Measurements from ENCODE around the gene GRIK2. TPM values are rescaled to one million over a fixed set of nuclear protein-coding genes. Genes with fewer than 3 reads are reported as not detected.
A peak's percentile ranks its signal among the peaks of the same experiment; 100 is the strongest.

GRIK2 gene
- total RNA-seq, 1 donor from 2014 or later: 2.5 TPM

- H3K4me3 Mint-ChIP-seq (ENCODE audit: unreplicated experiment): no peak overlapping the region
Observed at GRCh38 chr6:101826269-101826668, 432.8 kb downstream of the GRIK2 start.

GRCh38 chr6:101826678-101827077 is 433.2 kb downstream of the GRIK2 start:
- H2AFZ ChIP-seq (ENCODE audit: low read depth, low read length): no peak overlapping the region
- no peak for TF ChIP-seq CTCF (IDR thresholded peaks at IDR 0.05; ENCODE audit: insufficient read depth, low read depth, low read length)
- no peak for TF ChIP-seq EZH2 (IDR thresholded peaks at IDR 0.05; ENCODE audit: insufficient read depth, low read length)
- H3K79me2 ChIP-seq (ENCODE audit: insufficient read depth, low read length): no peaks in the 10 kb centered on the region
- no peak overlapping the region for H3K4me3 Mint-ChIP-seq (ENCODE audit: unreplicated experiment)
- H4K20me1 ChIP-seq (ENCODE audit: insufficient read depth, low read length): no peaks in the 10 kb centered on the region
- H3K4me1 ChIP-seq (ENCODE audit: insufficient read depth, low read length): peaks cover 9% of the 10 kb centered on the region
- DNase-seq (ENCODE audit: low read depth) (peak; percentile 52), FAIRE-seq (no peak)
- no peak overlapping the region for H3K9ac ChIP-seq (ENCODE audit: low read length)
- H3K27ac Mint-ChIP-seq (ENCODE audit: unreplicated experiment): no peak overlapping the region
- H3K36me3 ChIP-seq (ENCODE audit: insufficient read depth, low read length): no peaks in the 10 kb centered on the region
- H3K4me1 Mint-ChIP-seq (ENCODE audit: low read depth, unreplicated experiment): peaks cover 23% of the 10 kb centered on the region
- no peaks in the 10 kb centered on the region for H3K27me3 ChIP-seq (ENCODE audit: insufficient read depth, low read length)
- peaks cover 25% of the 10 kb centered on the region for H3K9me3 Mint-ChIP-seq (ENCODE audit: unreplicated experiment)
- no peaks in the 10 kb centered on the region for H3K27me3 Mint-ChIP-seq (ENCODE audit: low read depth, unreplicated experiment)
- H3K9me3 ChIP-seq (ENCODE audit: insufficient read depth, low read depth, low read length): no peaks in the 10 kb centered on the region
- H3K4me3 ChIP-seq (ENCODE audit: insufficient read depth, low read depth, low read length): no peak overlapping the region
- no peak overlapping the region for H3K4me2 ChIP-seq (ENCODE audit: low read length)
- H3K27ac ChIP-seq (ENCODE audit: low read depth, low read length): no peak overlapping the region
- H3K36me3 Mint-ChIP-seq (ENCODE audit: low read depth, unreplicated experiment): no peaks in the 10 kb centered on the region

More at GRCh38 chr6:101826269-101826668, 432.8 kb downstream of the GRIK2 start:
- Histone ChIP-seq H3K9ac (ENCODE audit: low read length) (no peak overlapping the region), H3K27ac (ENCODE audit: low read depth, low read length) (no peak overlapping the region), H4K20me1 (ENCODE audit: insufficient read depth, low read length) (no peaks in the 10 kb centered on the region), H3K4me2 (ENCODE audit: low read length) (no peak overlapping the region), H3K9me3 (ENCODE audit: insufficient read depth, low read depth, low read length) (no peaks in the 10 kb centered on the region), H3K36me3 (ENCODE audit: insufficient read depth, low read length) (no peaks in the 10 kb centered on the region), H3K27me3 (ENCODE audit: insufficient read depth, low read length) (no peaks in the 10 kb centered on the region), H3K4me3 (ENCODE audit: insufficient read depth, low read depth, low read length) (no peak overlapping the region), H2AFZ (ENCODE audit: low read depth, low read length) (no peak overlapping the region), H3K4me1 (ENCODE audit: insufficient read depth, low read length) (peaks cover 9% of the 10 kb centered on the region), H3K79me2 (ENCODE audit: insufficient read depth, low read length) (no peaks in the 10 kb centered on the region)
- Mint-ChIP-seq H3K4me1 (ENCODE audit: low read depth, unreplicated experiment) (peaks cover 23% of the 10 kb centered on the region), H3K36me3 (ENCODE audit: low read depth, unreplicated experiment) (no peaks in the 10 kb centered on the region), H3K9me3 (ENCODE audit: unreplicated experiment) (peaks cover 25% of the 10 kb centered on the region), H3K27me3 (ENCODE audit: low read depth, unreplicated experiment) (no peaks in the 10 kb centered on the region), H3K27ac (ENCODE audit: unreplicated experiment) (no peak overlapping the region)
- no peak for TF ChIP-seq EZH2 (IDR thresholded peaks at IDR 0.05; ENCODE audit: insufficient read depth, low read length)
- DNase-seq (ENCODE audit: low read depth) (peak; percentile 56), FAIRE-seq (no peak)

- Histone ChIP-seq H3K9me3 (ENCODE audit: insufficient read depth, low read depth, low read length) (no peaks in the 10 kb centered on the region), H3K4me1 (ENCODE audit: insufficient read depth, low read length) (peaks cover 5% of the 10 kb centered on the region), H3K4me2 (ENCODE audit: low read length) (peak overlapping the region; percentile 16), H2AFZ (ENCODE audit: low read depth, low read length) (no peak overlapping the region), H3K27me3 (ENCODE audit: insufficient read depth, low read length) (no peaks in the 10 kb centered on the region), H3K79me2 (ENCODE audit: insufficient read depth, low read length) (no peaks in the 10 kb centered on the region), H3K9ac (ENCODE audit: low read length) (no peak overlapping the region), H4K20me1 (ENCODE audit: insufficient read depth, low read length) (no peaks in the 10 kb centered on the region), H3K4me3 (ENCODE audit: insufficient read depth, low read depth, low read length) (no peak overlapping the region), H3K36me3 (ENCODE audit: insufficient read depth, low read length) (no peaks in the 10 kb centered on the region), H3K27ac (ENCODE audit: low read depth, low read length) (peak overlapping the region; percentile 88)
- Mint-ChIP-seq H3K27ac (ENCODE audit: unreplicated experiment) (peak overlapping the region; percentile 97), H3K27me3 (ENCODE audit: low read depth, unreplicated experiment) (no peaks in the 10 kb centered on the region), H3K4me3 (ENCODE audit: unreplicated experiment) (no peak overlapping the region), H3K9me3 (ENCODE audit: unreplicated experiment) (peaks cover 25% of the 10 kb centered on the region), H3K36me3 (ENCODE audit: low read depth, unreplicated experiment) (no peaks in the 10 kb centered on the region), H3K4me1 (ENCODE audit: low read depth, unreplicated experiment) (peaks cover 16% of the 10 kb centered on the region)
- no peak for FAIRE-seq
- no peak for TF ChIP-seq CTCF (IDR thresholded peaks at IDR 0.05; ENCODE audit: insufficient read depth, low read depth, low read length)
- no peak for TF ChIP-seq EZH2 (IDR thresholded peaks at IDR 0.05; ENCODE audit: insufficient read depth, low read length)
- DNase-seq (ENCODE audit: low read depth): peak; percentile 86
Observed at GRCh38 chr6:101830501-101831031, 437.1 kb downstream of the GRIK2 start.
